ENCODE data around the gene CARS1.

- TF ChIP-seq CTCF (IDR thresholded peaks at IDR 0.05) (no peak), ZBTB33 (IDR thresholded peaks at IDR 0.05; ENCODE audit: borderline replicate concordance, low read depth) (no peak), REST (IDR thresholded peaks at IDR 0.05; ENCODE audit: low read depth, low read length) (no peak), USF1 (IDR thresholded peaks at IDR 0.05; ENCODE audit: borderline replicate concordance, low read depth) (no peak), TCF12 (IDR thresholded peaks at IDR 0.05) (no peak), POLR2AphosphoS5 (IDR thresholded peaks at IDR 0.05; ENCODE audit: low read depth, low read length) (no peak), EZH2phosphoT487 (IDR thresholded peaks at IDR 0.05; ENCODE audit: borderline replicate concordance, low read depth) (no peak)
These were observed 28.9 kb upstream of the CARS1 start for GRCh38 chr11:3086114-3086513.
